Activated T-cell treated with anti-CD3 and anti-CD28 coated beads, Interleukin-2, amount 50 U/mL, for 48 hours (primary cell): ENCODE results near the gene YTHDF1.

Source experiments
- DNase-seq, 2 experiments: peaks; one replicate each; pipeline ENCODE4 v3.0.0-alpha.2; 2020

Gene YTHDF1

DNA sequence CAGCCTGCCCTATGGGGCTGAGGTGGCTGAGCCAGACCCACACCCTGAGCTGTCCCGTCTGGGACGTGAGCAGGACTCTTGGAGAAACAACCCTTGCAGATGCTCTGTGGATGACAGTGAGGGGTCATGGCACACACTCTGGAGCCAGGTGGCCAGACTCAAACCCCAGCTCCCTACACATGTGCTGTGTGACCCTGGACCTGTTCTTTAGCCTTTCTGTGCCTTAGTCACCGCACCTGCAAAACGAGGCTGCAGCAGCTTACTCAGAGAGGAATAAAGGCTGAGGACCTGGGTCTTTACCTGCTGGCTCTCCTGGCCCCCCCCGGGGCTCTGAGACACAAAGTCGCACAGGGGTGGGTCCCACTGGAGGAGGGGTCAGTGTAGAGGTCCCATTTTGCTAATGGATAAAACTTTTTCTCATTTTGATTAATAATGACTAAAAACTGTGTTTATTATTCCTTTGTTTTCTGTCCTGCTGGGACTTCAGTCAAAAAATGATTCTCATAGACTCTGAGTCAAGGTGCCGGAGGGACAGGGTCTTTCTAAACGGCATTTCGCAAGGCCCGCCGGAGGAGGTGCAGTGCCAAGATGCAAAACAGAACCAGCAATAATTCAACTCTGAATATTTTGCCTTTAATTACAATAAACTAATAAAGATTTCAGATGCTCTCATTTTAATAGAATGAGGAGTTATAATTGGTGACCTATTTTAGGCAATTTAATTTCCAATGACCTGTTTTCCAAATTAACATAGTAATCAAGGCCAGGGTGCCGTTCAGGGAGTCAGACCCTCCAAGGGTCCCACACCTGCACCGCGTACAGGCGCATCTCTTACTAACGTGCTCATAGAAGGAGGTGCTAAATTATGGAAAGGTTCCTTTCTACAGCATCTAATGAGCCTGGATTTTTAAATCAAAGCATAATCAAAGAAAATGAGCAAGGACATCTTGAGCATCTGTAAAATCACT lies 62.4 kb downstream of the YTHDF1 start:
- no peak for DNase-seq

DNA sequence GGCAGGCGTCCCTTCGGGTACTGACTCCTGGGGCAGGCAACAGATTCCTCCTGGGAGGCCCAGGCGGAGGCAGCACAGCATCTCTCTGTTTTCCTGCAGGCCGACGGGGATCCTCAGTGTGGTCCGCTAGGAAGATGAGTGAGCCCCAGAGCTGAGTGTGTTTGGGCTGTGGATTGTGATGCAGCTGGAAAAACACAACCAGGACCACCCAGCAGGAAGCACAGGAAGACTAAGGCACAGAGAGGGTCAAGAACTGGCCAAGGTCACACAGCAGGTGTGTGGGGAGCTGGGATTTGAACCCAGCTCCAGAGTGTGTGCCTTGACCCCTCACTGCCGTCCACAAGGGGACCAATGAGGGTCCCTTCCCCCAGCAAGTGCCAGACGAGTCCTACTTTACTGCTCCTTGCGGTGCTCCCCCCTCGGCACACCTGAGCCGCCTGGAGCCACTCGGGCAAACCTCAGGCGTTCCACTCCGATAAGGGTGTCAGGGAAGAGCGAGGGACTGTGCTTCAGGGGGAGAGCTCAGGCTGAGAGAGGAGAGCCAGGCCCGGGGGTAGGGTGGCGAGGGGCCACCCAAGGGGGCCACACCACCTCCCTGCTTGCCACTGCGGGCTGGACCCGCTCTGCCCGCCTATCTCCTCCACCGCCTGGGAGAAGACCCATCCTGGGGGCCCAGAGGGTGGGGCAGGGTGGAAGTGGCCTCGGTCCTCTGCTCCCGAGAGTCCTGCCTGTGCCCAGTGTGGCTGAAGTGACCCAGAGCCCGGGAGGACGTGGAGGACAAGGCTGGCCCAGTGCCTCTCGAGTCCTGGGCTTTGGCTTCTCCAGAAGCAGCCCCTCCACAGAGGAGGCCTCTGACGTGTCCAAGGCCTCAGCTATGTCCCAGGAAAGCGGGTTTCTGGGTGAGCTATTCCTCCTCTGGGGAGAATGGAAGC lies 63.3 kb downstream of the YTHDF1 start:
- DNase-seq: no peak

DNA sequence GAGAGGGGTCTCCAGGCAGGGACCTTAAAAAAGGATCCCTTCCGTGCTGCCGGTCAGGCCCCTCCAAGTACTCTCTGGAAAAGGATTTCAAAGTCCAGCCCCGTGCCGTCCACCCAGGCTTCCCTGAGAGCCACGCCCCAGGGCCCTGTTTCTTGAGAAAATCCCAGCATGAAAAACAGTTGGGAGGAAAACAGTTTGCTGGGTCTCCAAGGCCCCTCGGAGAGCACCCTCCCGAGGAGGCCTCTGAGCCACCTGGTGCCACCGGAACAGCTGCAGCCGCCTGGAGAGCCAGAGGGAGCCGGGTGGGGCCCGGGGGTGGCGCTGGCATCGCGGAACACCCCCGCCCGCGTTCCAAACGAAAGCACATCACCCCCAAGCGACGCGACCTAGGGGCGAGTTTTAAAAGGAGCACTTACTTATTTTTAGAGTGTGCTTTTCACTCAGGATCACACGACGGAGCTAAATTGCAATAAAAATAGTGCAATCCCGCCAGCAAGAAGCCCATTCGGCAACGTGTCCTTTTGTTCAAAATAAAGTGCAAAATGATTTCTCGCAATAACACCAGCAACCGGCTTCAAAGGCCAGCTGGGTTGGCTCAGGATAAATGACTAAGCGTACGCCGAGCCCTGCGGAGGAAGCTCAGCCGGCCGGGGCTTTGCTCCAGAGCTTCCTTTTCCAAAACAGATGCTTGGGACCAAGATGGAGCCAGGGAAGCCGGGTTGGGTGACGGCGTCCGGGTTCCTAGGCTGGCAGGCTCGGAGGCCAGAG lies 64.2 kb downstream of the YTHDF1 start:
- no peak for DNase-seq

DNA sequence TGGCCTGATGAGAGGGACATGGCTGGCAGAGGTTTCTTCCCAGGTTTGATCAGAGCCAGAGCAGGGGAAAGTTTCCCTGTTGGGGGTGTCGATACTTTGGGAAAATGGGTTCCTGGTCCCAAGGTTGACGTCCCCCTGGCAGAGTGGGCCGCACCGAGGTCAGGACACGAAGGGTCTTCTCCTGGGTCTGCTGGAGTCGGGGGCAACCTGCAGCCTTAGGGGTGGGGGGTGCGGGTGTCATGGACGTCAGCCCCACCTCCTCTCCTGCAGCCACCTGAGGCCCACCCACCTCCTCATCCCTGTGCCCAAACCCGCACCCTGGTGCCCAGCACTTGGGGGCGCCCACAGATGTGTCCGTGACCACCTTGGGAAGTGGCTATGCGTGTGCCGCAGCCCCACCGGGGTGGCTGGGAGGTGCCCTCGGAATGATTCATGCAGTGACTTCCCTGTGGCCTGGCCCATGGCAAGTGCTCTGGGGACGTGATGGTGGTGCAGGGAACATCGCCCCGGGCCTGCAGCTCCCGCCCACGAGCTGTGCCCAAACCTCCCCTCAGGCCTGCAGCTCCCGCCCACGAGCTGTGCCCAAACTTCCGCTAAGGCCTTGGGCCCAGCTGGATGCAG lies 64.9 kb downstream of the YTHDF1 start:
- no peak for DNase-seq

DNA sequence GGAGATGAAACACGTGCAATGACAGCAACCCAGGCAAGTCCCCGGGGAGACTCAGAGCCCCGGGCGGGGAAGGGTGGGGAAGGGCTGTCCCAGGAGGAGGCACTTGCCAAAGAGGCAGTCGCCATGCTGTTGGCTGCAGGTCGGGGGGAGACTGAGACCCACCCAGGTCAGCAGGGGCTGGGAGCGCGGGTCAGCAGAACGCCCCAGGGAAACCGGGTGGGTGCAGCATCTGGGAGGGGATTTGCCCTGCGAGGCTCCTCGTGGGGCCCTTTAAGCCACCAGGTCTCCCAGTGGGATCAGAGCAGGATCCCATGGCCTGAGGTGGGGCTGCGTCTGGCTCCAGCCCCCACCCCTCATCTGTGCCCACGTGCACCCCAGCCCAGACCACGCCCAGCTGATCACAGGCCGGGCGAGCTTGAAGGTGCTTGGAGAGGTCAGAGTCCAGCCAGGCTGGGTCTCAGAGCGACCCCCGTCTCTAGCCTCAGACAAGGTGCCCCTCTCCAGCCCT lies 65.5 kb downstream of the YTHDF1 start:
- no peak for DNase-seq

DNA sequence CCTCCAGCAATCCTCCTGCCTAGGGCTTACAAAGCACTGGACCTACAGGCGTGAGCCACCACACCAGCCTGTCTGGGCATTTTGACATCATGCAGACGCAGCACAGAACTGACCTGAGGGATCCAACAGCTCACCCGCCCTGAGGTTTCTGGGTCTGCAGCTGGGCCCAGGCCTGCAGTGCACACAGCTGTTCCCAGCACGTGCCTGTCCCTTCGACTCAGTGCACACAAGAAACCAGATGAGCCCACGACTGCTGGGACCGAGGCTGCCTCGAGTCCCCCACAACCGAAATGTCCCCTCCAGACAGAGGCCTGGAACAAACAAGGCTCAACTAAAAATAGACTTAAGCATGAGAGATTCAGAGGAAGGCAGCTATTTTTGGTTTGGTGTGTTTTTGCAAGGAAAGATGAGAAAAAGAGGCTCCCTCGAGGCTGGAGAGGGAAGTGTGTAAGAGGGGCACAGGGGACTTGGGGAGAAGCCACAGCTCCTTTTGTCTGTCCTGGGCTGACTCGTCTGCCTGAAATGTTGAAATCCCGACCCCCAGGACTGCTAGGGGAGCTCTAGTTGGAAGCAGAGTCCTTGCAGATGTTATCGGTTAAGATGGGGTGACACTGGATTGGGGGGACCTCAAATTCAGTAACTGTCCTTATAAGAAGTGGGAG lies 66.3 kb downstream of the YTHDF1 start:
- DNase-seq: no peak

DNA sequence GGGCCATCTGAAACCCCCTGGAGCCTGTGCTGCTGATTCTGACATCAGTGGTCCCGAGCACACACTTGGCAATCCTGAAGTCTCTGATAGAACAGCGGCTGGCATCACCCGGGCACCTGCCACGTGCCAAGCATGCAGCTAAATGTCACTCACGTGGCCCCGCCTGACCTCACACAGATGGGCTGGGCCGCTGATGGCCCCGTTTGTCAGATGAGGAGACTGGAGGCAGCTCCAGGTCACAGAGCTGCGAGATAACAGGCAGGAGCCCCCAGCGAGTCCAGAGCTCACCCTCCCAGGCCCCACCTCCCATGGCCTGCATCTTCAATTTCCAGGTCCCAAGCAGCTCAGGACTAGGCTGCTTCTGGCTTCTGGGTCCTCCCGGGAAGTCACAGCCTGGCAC lies 67.2 kb downstream of the YTHDF1 start:
- no peak for DNase-seq

DNA sequence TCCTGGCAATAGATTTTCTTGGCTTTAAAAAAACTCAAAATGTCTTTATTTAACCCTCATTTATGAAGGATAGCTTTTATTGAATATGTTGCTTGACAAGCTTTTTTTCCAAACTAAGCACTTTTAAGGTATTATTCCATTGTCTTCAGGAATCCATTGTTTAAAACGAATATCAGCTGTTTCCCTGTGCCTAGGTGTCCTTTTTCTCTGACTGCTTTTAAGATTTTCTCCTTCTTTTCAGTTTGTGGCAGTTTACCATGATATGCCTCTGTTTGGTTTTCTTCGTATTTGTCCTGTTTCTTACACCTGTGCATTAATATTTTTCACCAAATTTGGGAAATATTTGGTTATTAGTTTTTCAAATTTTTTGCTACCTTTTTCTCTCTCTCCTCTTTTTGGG lies 68.4 kb downstream of the YTHDF1 start:
- DNase-seq: no peak
